ENCODE results near the gene SLX4IP.

GRCh38 chr20:10516529-10516928 lies 81.4 kb downstream of the SLX4IP start:
- TF ChIP-seq SETDB1 (CRISPR knock-in tag; IDR thresholded peaks at IDR 0.05; ENCODE audit: borderline replicate concordance), result no peak
- TF ChIP-seq TBP (CRISPR knock-in tag; IDR thresholded peaks at IDR 0.05), result no peak
- no peak for TF ChIP-seq ZNF891 (CRISPR knock-in tag; IDR thresholded peaks at IDR 0.05)
- TF ChIP-seq CTCF (CRISPR knock-in tag; IDR thresholded peaks at IDR 0.05), result no peak
- no peak for TF ChIP-seq BRCA1 (CRISPR knock-in tag; IDR thresholded peaks at IDR 0.05)
- no peak for TF ChIP-seq RARG (CRISPR knock-in tag; IDR thresholded peaks at IDR 0.05; ENCODE audit: low read depth)
- TF ChIP-seq SALL2 (CRISPR knock-in tag; IDR thresholded peaks at IDR 0.05), result no peak
- TF ChIP-seq ZBTB7A (CRISPR knock-in tag; IDR thresholded peaks at IDR 0.05), result no peak
- no peak for TF ChIP-seq PAX8 (CRISPR knock-in tag; IDR thresholded peaks at IDR 0.05; ENCODE audit: borderline replicate concordance)
- TF ChIP-seq REST (IDR thresholded peaks at IDR 0.05; ENCODE audit: borderline replicate concordance in 1 of 2, low read depth in 1 of 2, low read length in 2 of 2), result no peak
- no peak for TF ChIP-seq THAP7 (CRISPR knock-in tag; IDR thresholded peaks at IDR 0.05)
- TF ChIP-seq EP300 (IDR thresholded peaks at IDR 0.05; ENCODE audit: low read depth in 2 of 2, low read length in 2 of 2), result no peak
- TF ChIP-seq EP300 (CRISPR knock-in tag; IDR thresholded peaks at IDR 0.05; ENCODE audit: borderline replicate concordance), result no peak
- no peak for TF ChIP-seq PRPF4 (IDR thresholded peaks at IDR 0.05; ENCODE audit: low read depth, low read length, poor library complexity, severe bottlenecking)
